Stimulated activated CD4-positive, alpha-beta T cell treated with anti-CD3 and anti-CD28 coated beads, TNF-alpha, amount 100 ng/mL, for 1 hour (primary cell): Measurements from ENCODE around the gene CSN3.

ENCODE experiments used
- DNase-seq, 3 donors: peaks; one replicate each; pipeline ENCODE4 v3.0.0-alpha.2; 2020; ENCODE audit warnings: low read depth in 3 of 3, low spot score in 1 of 3

Gene CSN3

DNA sequence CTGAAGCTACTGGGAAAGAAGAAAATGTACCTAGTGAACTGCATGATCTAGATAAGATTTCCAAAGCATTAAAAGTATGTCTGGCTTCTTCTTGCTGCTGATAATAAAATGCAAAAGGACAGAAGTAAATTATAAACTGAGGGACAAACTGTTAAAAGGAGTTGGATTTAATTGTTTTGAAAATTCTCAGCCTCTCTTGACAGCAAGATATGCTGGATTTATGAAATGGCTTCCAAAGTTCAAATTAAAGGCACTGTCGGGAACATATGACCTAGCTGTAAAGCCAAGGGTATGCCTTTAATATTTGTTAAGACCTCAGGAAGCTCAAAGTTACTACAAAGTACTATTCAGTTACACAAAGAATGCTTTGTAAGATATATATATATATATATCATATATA, 46.3 kb downstream of the CSN3 start:
- no peak for DNase-seq

DNA sequence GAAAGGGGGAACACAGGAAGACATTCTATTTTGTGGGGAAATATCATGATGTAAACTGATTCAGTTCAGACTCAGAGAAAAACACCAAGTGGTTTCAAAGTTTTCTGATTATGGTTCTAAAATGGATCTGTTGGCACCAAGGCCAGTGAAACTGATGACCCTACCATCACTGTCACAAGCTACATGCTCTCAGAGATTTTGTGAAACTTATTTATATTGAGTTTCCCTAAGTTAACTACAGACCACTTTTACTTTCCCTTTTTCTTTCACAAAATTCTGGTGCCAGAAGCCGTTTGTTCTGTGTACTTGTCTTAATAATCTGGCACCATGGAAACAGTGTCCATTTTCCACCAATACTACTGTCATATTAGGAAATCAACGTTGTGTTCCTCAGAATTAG, 48.9 kb downstream of the CSN3 start:
- no peak for DNase-seq

DNA sequence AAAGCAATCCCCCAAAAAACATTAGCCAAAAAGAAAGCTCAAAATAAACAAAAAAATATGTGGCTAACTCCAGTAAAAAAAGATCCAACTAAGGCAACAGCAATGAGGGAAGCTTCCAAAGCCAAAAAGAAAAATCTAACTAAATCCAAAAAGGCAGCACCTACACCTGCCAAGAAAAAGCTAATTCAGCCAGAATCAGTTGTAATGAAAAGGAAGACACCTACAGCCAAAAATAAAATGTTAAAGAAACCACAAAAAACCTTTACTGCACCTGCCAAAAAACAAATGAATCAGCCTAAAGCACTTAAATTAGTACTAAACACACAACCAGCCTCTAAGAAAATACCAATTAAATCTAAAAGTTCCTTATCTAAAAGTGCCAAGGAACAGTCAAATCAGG, 55.2 kb downstream of the CSN3 start:
- no peak for DNase-seq

DNA sequence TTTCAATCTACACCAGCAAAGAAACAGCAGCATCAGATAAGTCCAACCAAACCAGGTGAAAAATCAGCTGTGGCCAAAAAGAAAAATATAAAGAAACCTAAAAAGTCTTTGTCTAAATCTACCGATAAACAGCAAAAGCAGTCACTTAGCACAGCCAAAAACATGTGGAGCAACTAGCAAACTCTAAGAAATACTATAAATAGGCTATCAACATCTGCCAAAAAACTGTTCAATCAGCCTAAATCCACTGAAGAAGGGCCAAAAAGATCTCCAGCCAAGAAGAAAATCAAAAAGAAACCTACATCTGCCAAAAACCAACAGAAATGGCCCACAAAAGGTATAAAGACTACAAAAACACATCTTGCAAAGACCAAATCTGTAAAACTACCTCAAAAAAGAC, 55.7 kb downstream of the CSN3 start:
- DNase-seq: no peak

DNA sequence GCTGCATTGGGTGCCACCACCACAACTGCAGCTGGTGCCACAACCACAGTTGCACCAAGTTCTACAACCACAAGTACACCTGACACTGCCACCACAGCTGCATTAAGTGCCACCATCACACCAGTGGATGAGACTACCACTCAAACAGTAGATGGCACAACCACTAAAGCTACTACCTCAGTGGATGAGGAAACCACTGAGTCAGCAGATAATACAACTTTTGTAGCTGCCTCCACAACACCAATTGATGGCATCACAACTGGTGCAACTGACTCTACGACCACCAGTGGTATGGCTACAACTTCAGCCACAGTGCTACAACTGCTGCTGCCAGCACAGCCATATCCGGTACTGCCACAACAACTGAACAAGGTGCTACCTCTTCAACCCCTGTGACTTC, 57.2 kb downstream of the CSN3 start:
- DNase-seq: no peak

DNA sequence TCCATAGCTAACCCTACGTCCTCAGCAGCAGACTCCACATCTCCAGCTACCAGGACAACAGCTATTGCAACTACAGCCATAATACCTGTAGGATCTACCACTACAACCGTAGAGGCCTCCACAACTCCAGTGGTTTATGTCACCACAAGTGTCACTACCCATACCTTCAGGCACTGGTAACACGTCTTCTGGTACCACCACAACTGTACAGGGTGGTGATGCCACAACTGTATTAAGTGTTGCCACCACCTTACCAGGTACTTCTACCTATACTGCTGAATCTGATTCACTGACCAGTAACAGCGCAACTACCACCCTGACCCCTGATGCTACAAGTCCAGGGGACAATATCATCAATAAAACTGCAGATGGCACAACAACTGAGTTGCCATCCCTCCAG, 57.8 kb downstream of the CSN3 start:
- DNase-seq: no peak
